Activated naive CD4-positive, alpha-beta T cell treated with anti-CD3 and anti-CD28 coated beads for 36 hours (primary cell): Measurements from ENCODE around the gene UNC45B. TPM values are rescaled to one million over a fixed set of nuclear protein-coding genes. Genes with fewer than 3 reads are reported as not detected.
A peak's percentile ranks its signal among the peaks of the same experiment; 100 is the strongest.
"Not testable (repeated sequence)": the region's sequence is repeated elsewhere in the genome, so short reads cannot be mapped to it uniquely, and the experiment has no call there.

Experiments used
- CTCF ChIA-PET: fragments of 350-600 bp; sonication (Branson Sonifier 250); formaldehyde crosslinking; loops from one replicate; lab custom pipeline; 2021; ENCODE audit warnings: antibody characterized with exemption; lab: Charles Lee
- DNase-seq: peaks from one replicate; pipeline ENCODE4 v3.0.0-alpha.2; 2020
- H3K27ac Mint-ChIP-seq: one replicate; pipeline ENCODE4 v1.8.0; 2021; ENCODE audit warnings: mild to moderate bottlenecking, mixed read lengths
- H3K27me3 Mint-ChIP-seq: one replicate; pipeline ENCODE4 v1.8.0; 2021; ENCODE audit warnings: low read depth, mixed read lengths
- H3K36me3 Mint-ChIP-seq: one replicate; pipeline ENCODE4 v1.8.0; 2021; ENCODE audit warnings: low read depth, mixed read lengths
- H3K4me1 Mint-ChIP-seq: one replicate; pipeline ENCODE4 v1.8.0; 2021; ENCODE audit warnings: low read depth, mixed read lengths
- H3K4me3 Mint-ChIP-seq: one replicate; pipeline ENCODE4 v1.8.0; 2021; ENCODE audit warnings: mild to moderate bottlenecking, moderate library complexity, mixed read lengths
- H3K9me3 Mint-ChIP-seq: one replicate; pipeline ENCODE4 v1.8.0; 2021; ENCODE audit warnings: mixed read lengths
- intact Hi-C: fragments of 100-400 bp; cut with micrococcal nuclease; formaldehyde crosslinking; loops from one replicate; pipeline ENCODE4 v1.15.1; 2023
- total RNA-seq, 2 experiments: library from RNA; stranded (reverse); gene quantifications; one replicate each; pipeline ENCODE4 v1.2.3, GENCODE V29; 2021

Gene UNC45B, protein sequence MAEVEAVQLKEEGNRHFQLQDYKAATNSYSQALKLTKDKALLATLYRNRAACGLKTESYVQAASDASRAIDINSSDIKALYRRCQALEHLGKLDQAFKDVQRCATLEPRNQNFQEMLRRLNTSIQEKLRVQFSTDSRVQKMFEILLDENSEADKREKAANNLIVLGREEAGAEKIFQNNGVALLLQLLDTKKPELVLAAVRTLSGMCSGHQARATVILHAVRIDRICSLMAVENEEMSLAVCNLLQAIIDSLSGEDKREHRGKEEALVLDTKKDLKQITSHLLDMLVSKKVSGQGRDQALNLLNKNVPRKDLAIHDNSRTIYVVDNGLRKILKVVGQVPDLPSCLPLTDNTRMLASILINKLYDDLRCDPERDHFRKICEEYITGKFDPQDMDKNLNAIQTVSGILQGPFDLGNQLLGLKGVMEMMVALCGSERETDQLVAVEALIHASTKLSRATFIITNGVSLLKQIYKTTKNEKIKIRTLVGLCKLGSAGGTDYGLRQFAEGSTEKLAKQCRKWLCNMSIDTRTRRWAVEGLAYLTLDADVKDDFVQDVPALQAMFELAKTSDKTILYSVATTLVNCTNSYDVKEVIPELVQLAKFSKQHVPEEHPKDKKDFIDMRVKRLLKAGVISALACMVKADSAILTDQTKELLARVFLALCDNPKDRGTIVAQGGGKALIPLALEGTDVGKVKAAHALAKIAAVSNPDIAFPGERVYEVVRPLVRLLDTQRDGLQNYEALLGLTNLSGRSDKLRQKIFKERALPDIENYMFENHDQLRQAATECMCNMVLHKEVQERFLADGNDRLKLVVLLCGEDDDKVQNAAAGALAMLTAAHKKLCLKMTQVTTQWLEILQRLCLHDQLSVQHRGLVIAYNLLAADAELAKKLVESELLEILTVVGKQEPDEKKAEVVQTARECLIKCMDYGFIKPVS
- total RNA-seq: under 1 TPM; 0.05 to 0.15 TPM

- no peak within 1 kb of the TSS for H3K4me3 Mint-ChIP-seq
- intact Hi-C loops: no loop called here
- no peaks in the 10 kb centered on the region for H3K27me3 Mint-ChIP-seq
- peaks cover 8% of the 10 kb centered on the region for H3K4me1 Mint-ChIP-seq
- no peaks in the 10 kb centered on the region for H3K36me3 Mint-ChIP-seq
- CTCF ChIA-PET: interaction anchor here (1.9 kb wide), 1 partner anchor 11 kb away, joined by 5 read pairs; no protein-coding TSS in a partner anchor
- no peak for DNase-seq
- no peak within 1 kb of the TSS for H3K27ac Mint-ChIP-seq
- no peaks in the 10 kb centered on the region for H3K9me3 Mint-ChIP-seq
These were observed at the start of gene UNC45B for GRCh38 chr17:35147375-35147905. UNC45B (plus strand) TSS chr17:35147817; CDS start chr17:35148264, 447 bp downstream.

GRCh38 chr17:35099908-35100307 lies 47.7 kb upstream of the UNC45B start:
- no peak overlapping the region for H3K27ac Mint-ChIP-seq
- peaks cover 6% of the 10 kb centered on the region for H3K4me1 Mint-ChIP-seq
- H3K36me3 Mint-ChIP-seq: peaks cover 31% of the 10 kb centered on the region
- intact Hi-C loops: no loop called here
- DNase-seq: no peak
- H3K9me3 Mint-ChIP-seq: no peaks in the 10 kb centered on the region
- H3K4me3 Mint-ChIP-seq: no peak overlapping the region
- no peaks in the 10 kb centered on the region for H3K27me3 Mint-ChIP-seq
- CTCF ChIA-PET: no interaction called here

GRCh38 chr17:35101036-35101435 lies 46.6 kb upstream of the UNC45B start:
- Mint-ChIP-seq H3K27ac (no peak overlapping the region), H3K4me1 (peaks cover 4% of the 10 kb centered on the region), H3K9me3 (no peaks in the 10 kb centered on the region), H3K36me3 (peaks cover 40% of the 10 kb centered on the region), H3K4me3 (no peak overlapping the region), H3K27me3 (no peaks in the 10 kb centered on the region)
- no peak for DNase-seq
- CTCF ChIA-PET: interaction anchor here (1.8 kb wide), 1 partner anchor 11 kb away, joined by 6 read pairs; no protein-coding TSS in a partner anchor
- intact Hi-C loops: no loop called here

DNA sequence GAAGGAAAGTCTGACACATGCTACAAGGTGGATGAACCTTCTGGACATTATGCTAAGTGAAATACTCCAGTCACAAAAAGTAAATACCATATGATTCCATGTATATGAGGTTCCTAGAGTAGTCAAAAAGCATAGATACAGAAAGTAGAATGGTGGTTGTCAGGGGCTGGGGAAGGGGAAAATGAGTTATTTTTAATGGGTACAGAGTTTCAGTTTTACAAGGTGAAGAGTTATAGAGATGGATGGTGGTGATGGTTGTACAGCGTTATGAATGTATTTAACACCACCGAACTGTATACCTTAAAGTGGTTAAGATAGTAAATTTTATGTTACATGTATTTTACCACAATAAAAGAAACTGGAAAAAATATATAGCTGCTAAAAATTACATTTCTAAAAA lies 45.9 kb upstream of the UNC45B start:
- peaks cover 4% of the 10 kb centered on the region for H3K4me1 Mint-ChIP-seq
- CTCF ChIA-PET: interaction anchor here (1.8 kb wide), 1 partner anchor 12 kb away, joined by 6 read pairs; no protein-coding TSS in a partner anchor
- DNase-seq: no peak
- H3K4me3 Mint-ChIP-seq: no peak overlapping the region
- no peaks in the 10 kb centered on the region for H3K27me3 Mint-ChIP-seq
- no peaks in the 10 kb centered on the region for H3K9me3 Mint-ChIP-seq
- intact Hi-C loops: no loop called here
- H3K27ac Mint-ChIP-seq: no peak overlapping the region
- peaks cover 47% of the 10 kb centered on the region for H3K36me3 Mint-ChIP-seq

- no peak overlapping the region for H3K4me3 Mint-ChIP-seq
- peaks cover 49% of the 10 kb centered on the region for H3K36me3 Mint-ChIP-seq
- no peaks in the 10 kb centered on the region for H3K27me3 Mint-ChIP-seq
- H3K9me3 Mint-ChIP-seq: no peaks in the 10 kb centered on the region
- peaks cover 2% of the 10 kb centered on the region for H3K4me1 Mint-ChIP-seq
- intact Hi-C loops: no loop called here
- no peak overlapping the region for H3K27ac Mint-ChIP-seq
- CTCF ChIA-PET: interaction anchor here (1.1 to 1.3 kb wide), 2 partner anchors 8 to 13 kb away, joined by 3 to 9 read pairs; no protein-coding TSS in a partner anchor
- no peak for DNase-seq
These were observed 44.3 kb upstream of the UNC45B start for GRCh38 chr17:35103271-35103670.

DNA sequence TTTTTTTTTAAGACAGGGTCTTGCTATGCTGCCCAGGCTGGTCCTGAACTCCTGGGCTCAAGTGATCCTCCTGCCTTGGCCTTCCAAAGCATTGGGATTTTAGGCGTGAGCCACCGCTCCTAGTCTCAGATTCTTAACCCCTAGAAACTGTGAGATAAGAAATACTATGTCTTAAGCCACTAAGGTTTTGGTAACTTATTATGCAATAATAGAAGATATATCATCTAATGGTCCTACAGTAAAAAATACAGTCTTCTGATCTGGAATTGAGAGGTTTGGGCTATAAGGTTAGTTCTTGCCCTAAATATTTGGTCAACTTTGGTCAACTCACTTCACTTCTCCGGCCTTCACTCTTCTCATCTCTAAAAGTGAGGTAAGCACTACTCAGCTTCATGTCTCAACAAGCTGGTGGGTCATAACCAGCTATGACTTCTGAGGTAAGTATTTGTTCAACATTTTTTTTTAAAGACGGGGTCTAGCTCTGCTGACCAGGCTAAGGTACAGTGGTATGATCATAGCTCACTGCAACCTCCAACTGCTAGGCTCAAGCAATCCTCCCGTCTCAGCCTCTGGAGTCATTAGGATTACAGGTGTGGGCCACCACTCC lies 42.7 kb upstream of the UNC45B start:
- CTCF ChIA-PET: interaction anchor here (0.5 to 1.4 kb wide), 3 partner anchors 14 to 121 kb away, joined by 3 to 5 read pairs (median 4); no protein-coding TSS in a partner anchor
- H3K9me3 Mint-ChIP-seq: no peaks in the 10 kb centered on the region
- H3K4me1 Mint-ChIP-seq: peaks cover 2% of the 10 kb centered on the region
- peaks cover 42% of the 10 kb centered on the region for H3K36me3 Mint-ChIP-seq
- no peak overlapping the region for H3K27ac Mint-ChIP-seq
- DNase-seq: no peak
- intact Hi-C loops: no loop called here
- no peak overlapping the region for H3K4me3 Mint-ChIP-seq
- H3K27me3 Mint-ChIP-seq: no peaks in the 10 kb centered on the region

DNA sequence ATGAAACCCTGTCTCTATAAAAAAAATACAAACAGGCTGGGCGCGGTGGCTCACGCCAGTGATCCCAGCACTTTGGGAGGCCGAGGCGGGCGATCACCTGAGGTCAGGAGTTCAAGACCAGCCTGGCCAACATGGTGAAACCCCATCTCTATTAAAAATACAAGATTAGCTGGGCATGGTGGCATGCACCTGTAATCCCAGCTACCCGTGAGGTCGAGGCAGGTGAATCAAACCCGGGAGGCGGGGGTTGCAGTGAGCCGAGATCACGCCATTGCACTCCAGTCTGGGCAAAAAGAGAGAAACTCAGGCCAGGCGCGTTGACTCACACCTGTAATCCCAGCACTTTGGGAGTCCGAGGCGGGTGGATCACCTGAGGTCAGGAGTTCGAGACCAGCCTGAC lies 36.8 kb upstream of the UNC45B start:
- H3K9me3 Mint-ChIP-seq, H3K4me1 Mint-ChIP-seq, H3K27ac Mint-ChIP-seq, DNase-seq, H3K27me3 Mint-ChIP-seq, H3K4me3 Mint-ChIP-seq, intact Hi-C loops: not testable (repeated sequence)
- CTCF ChIA-PET: interaction anchor here (1.3 to 1.7 kb wide), 2 partner anchors 8 to 21 kb away, joined by 3 to 4 read pairs; no protein-coding TSS in a partner anchor
- peaks cover 24% of the 10 kb centered on the region for H3K36me3 Mint-ChIP-seq

DNA sequence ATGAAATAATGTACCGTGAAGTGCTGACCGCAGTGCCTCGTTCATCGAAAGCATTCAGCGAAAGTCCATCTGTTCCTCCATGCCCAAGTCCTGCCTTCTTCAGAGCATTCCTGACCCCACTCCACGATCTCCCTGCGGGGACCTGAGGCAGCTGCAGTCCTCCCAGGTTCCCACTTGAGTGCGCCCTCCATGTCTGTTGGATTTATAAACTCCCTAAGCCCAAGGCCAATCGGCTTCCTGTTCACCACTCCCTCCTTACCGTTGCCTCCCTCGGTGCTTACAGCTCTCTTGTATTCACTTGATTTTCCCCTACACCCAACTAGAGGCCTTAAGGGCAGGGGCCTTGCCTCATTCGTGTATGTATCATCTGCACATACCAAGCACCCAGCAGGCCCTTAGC lies 30.8 kb upstream of the UNC45B start:
- Mint-ChIP-seq H3K36me3 (peaks cover 32% of the 10 kb centered on the region), H3K4me1 (peaks cover 45% of the 10 kb centered on the region), H3K27ac (peak overlapping the region; percentile 37), H3K4me3 (no peak overlapping the region), H3K9me3 (no peaks in the 10 kb centered on the region), H3K27me3 (no peaks in the 10 kb centered on the region)
- no peak for DNase-seq
- CTCF ChIA-PET: interaction anchor here (1.1 to 3.1 kb wide), 2 partner anchors 24 to 27 kb away, joined by 3 to 20 read pairs; no protein-coding TSS in a partner anchor
- intact Hi-C loops: no loop called here

DNA sequence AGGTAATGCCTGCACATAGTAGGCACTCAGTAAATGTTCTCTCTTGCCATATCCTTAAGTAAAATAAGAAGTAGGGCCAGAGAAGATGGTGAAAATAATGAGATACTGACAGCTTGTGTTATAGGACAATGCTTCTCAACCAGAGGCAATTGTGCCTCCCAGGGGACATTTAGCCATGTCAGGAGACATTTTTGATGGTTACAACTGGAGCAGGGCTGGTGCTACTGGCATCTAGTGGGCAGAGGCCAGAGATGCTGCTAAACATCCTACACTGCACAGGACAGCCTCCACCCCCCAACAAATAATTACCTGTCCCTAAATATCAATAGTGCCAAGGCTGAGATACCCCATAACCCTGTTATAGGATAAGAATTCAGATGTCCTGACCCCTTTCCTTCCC lies 29.6 kb upstream of the UNC45B start:
- Mint-ChIP-seq H3K27ac (peak overlapping the region; percentile 31), H3K27me3 (no peaks in the 10 kb centered on the region), H3K4me3 (peak overlapping the region; percentile 90), H3K9me3 (no peaks in the 10 kb centered on the region), H3K36me3 (peaks cover 32% of the 10 kb centered on the region), H3K4me1 (peaks cover 45% of the 10 kb centered on the region)
- CTCF ChIA-PET: interaction anchor here (0.6 to 4.6 kb wide), 7 partner anchors 28 to 698 kb away, joined by 3 to 62 read pairs (median 15); no protein-coding TSS in a partner anchor
- peak; percentile 72 for DNase-seq
- intact Hi-C loops: loop anchor here (1.0 to 2.0 kb wide), 4 partner anchors 480 to 576 kb away; partner anchors contain the start of gene TMEM132E

- CTCF ChIA-PET: interaction anchor here (0.6 to 4.6 kb wide), 29 partner anchors 8 to 629 kb away, joined by 3 to 62 read pairs (median 4); no protein-coding TSS in a partner anchor
These were observed 28.0 kb upstream of the UNC45B start, which contains the start of gene RAD51D for GRCh38 chr17:35119370-35120165. RAD51D (minus strand) TSS chr17:35119860; CDS start chr17:35119613, 247 bp downstream.

More at GRCh38 chr17:35119370-35120165, 28.0 kb upstream of the UNC45B start, which contains the start of gene RAD51D:
- H3K4me3 Mint-ChIP-seq: peak within 1 kb of the TSS; percentile 90
- intact Hi-C loops: loop anchor here (1.0 to 2.0 kb wide), 6 partner anchors 30 to 699 kb away; partner anchors contain the start of gene TMEM132E
- no peaks in the 10 kb centered on the region for H3K9me3 Mint-ChIP-seq
- peak; percentile 78 for DNase-seq
- no peaks in the 10 kb centered on the region for H3K27me3 Mint-ChIP-seq
- H3K4me1 Mint-ChIP-seq: peaks cover 42% of the 10 kb centered on the region
- peaks cover 32% of the 10 kb centered on the region for H3K36me3 Mint-ChIP-seq
- peak within 1 kb of the TSS; percentile 86 for H3K27ac Mint-ChIP-seq
